ENCODE data around the gene PSMB3. TPM values are rescaled to one million over a fixed set of nuclear protein-coding genes. Genes with fewer than 3 reads are reported as not detected.
A peak's percentile ranks its signal among the peaks of the same experiment; 100 is the strongest.
"Not testable (repeated sequence)": the region's sequence is repeated elsewhere in the genome, so short reads cannot be mapped to it uniquely, and the experiment has no call there.

PSMB3 gene
- total RNA-seq, 1 donor from 2014 or later = 156 TPM

DNA sequence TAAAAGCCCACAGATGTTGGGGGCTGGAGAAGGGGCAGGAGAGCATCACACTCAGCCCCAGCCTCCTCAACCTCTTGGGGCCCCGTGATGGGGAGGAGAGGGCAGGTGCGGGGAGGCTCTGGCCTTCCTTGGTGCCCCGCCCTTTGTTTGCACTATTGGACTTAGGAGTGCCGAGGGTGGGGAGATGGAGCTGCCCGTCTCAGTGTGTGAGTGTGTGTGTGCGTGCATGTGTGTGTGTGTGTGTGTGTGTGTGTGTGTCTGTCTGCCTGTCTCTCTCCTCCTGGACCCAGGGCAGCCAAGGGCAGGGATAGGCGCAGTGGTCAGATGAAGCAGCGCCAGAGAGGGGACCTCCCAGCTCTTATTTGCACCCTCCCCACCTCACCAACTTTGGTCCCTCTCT lies 26.4 kb upstream of the PSMB3 start:
- H3K9ac ChIP-seq (ENCODE audit: low read depth in 1 of 3, low read length in 3 of 3); H3K27me3 ChIP-seq (ENCODE audit: control insufficient read depth in 3 of 3, insufficient read depth in 3 of 3, low read length in 3 of 3); H3K27ac ChIP-seq (ENCODE audit: low read depth, low read length); H3K4me3 ChIP-seq (ENCODE audit: low read length in 3 of 3); H3K9me3 ChIP-seq (ENCODE audit: control insufficient read depth in 3 of 3, low read length in 3 of 3): not testable (repeated sequence)
- Histone ChIP-seq H3K36me3 (ENCODE audit: control insufficient read depth in 3 of 3, insufficient read depth in 3 of 3, low read length in 3 of 3) (peaks cover 19 to 24% (median 23%) of the 10 kb centered on the region in 3 donors), H3K4me1 (ENCODE audit: control insufficient read depth in 3 of 3, insufficient read depth in 3 of 3, low read length in 3 of 3) (peaks cover 7 to 24% (median 8%) of the 10 kb centered on the region in 3 donors)

DNA sequence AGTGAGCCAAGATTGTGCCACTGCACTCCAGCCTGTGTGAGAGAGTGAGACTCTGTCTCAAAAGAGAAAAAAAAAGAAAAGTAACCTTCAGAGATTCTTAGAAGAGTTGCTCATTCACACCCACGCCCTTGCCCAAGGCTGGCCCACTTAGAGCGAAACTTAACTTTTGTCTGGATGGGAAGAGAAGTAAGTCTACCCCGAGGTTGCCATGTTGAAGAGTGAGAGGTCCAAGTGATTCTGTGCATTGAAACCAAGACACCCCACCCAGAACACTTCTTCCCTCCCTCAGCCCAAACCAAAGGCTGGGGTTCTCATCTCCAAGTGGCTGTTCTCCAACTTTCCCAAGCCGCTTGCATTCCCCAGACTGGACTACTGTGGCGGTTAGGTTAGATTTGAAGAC lies 24.8 kb upstream of the PSMB3 start:
- Histone ChIP-seq H3K27ac (ENCODE audit: low read depth, low read length) (no peak overlapping the region), H3K36me3 (ENCODE audit: control insufficient read depth in 3 of 3, insufficient read depth in 3 of 3, low read length in 3 of 3) (peaks cover 11 to 17% (median 17%) of the 10 kb centered on the region in 3 donors), H3K9ac (ENCODE audit: low read depth in 1 of 3, low read length in 3 of 3) (no peak overlapping the region), H3K4me3 (ENCODE audit: low read length in 3 of 3) (no peak overlapping the region), H3K4me1 (ENCODE audit: control insufficient read depth in 3 of 3, insufficient read depth in 3 of 3, low read length in 3 of 3) (peaks cover 15 to 39% (median 22%) of the 10 kb centered on the region in 3 donors), H3K9me3 (ENCODE audit: control insufficient read depth in 3 of 3, low read length in 3 of 3) (no peaks in the 10 kb centered on the region), H3K27me3 (ENCODE audit: control insufficient read depth in 3 of 3, insufficient read depth in 3 of 3, low read length in 3 of 3) (no peaks in the 10 kb centered on the region)

DNA sequence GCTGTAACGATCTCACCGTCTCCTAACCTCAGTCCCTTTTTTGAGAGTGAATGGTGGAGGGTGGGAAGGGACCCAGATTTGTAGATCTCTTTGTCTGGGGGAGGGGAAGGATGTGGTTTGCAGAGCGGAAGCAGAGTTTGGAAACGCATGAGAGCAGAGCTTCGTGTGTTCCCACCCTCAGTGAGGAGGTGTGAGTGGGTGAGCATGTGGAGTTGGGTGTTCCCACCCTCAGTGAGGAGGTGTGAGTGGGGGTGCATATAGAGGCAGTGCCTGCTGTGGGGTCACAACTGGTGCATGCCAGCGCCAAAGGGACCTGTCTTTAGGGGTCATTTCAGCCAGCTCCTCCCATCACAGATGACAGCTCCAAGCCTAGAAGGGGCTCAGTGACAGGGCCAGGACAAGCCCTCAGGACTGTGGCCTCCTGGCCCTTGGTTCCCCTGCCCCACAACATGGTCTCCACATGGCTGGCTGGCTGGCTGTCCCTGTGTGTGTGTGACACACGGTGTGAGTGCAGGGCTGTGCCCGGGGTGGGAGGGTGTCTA lies 24.2 kb upstream of the PSMB3 start:
- Histone ChIP-seq H3K4me1 (ENCODE audit: control insufficient read depth in 3 of 3, insufficient read depth in 3 of 3, low read length in 3 of 3) (peaks cover 15 to 40% (median 22%) of the 10 kb centered on the region in 3 donors), H3K27ac (ENCODE audit: low read depth, low read length) (no peak overlapping the region), H3K9ac (ENCODE audit: low read depth in 1 of 3, low read length in 3 of 3) (no peak overlapping the region), H3K4me3 (ENCODE audit: low read length in 3 of 3) (no peak overlapping the region), H3K36me3 (ENCODE audit: control insufficient read depth in 3 of 3, insufficient read depth in 3 of 3, low read length in 3 of 3) (peaks cover 9 to 19% (median 16%) of the 10 kb centered on the region in 3 donors), H3K27me3 (ENCODE audit: control insufficient read depth in 3 of 3, insufficient read depth in 3 of 3, low read length in 3 of 3) (no peaks in the 10 kb centered on the region), H3K9me3 (ENCODE audit: control insufficient read depth in 3 of 3, low read length in 3 of 3) (no peaks in the 10 kb centered on the region)

DNA sequence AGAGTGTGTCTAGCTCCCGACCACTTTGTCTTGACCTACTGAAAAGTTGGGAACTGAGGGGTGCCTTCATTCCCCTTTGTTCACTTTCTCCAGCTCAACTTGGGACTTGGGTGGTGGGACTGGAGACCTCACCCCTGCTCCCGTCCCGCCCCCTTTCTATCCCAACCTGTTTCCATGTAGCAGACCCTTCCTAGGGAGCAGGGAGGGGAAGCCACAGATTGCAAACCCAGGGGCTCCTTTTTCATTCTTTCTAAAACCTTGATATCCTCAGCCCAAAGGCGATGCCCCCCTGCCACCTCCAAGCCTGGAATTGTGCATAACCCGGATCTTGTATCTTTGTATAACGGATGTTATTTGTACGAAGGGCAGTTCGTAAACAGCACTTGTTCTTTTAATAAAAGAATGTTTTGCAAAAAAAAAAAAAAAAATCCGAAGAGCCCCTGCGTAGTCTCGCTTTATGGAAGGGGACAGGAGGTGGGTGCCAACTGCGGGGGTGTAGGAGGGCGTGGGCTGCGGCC lies 23.1 kb upstream of the PSMB3 start:
- H3K4me3 ChIP-seq (ENCODE audit: low read length in 3 of 3) = peak overlapping the region; percentile 63 to 77 (median 75)
- H3K9me3 ChIP-seq (ENCODE audit: control insufficient read depth in 3 of 3, low read length in 3 of 3) = no peaks in the 10 kb centered on the region
- H3K36me3 ChIP-seq (ENCODE audit: control insufficient read depth in 3 of 3, insufficient read depth in 3 of 3, low read length in 3 of 3) = peaks cover 19 to 24% (median 23%) of the 10 kb centered on the region in 3 donors
- peak overlapping the region; percentile 70 to 87 (median 76) for H3K9ac ChIP-seq (ENCODE audit: low read depth in 1 of 3, low read length in 3 of 3)
- H3K27ac ChIP-seq (ENCODE audit: low read depth, low read length) = peak overlapping the region; percentile 56
- H3K4me1 ChIP-seq (ENCODE audit: control insufficient read depth in 3 of 3, insufficient read depth in 3 of 3, low read length in 3 of 3) = peaks cover 15 to 40% (median 23%) of the 10 kb centered on the region in 3 donors
- no peaks in the 10 kb centered on the region for H3K27me3 ChIP-seq (ENCODE audit: control insufficient read depth in 3 of 3, insufficient read depth in 3 of 3, low read length in 3 of 3)

DNA sequence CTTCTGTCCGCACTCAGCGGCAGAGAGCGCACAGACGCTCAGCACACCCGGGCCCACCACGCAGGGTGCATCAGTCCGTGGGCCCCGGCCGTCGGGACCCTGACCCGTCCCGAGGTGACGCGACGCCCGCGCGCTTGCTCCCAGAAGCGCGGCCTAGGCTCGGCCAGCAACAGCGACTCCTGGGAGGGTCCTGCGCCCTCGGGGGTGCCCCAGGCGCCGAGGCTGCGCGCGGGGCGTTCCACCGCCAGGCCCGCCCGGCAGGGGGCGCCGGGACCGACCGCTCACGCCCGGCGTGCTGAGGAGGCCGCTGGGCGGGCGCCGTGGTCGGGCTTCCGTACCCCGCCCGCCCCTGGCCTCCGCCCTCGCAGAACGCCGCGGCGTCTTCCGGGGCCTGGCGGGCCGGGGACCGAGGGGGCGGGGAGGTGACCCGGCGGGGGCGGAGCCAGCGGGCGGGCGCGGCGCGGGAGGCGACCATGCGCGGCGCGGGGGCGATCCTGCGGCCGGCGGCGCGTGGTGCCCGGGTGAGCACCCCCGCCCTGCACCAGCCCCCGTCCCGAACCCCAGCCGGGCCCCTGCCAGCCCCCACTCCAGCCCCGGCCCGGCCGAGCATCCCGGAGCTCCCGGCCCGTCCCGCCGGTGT lies 22.5 kb upstream of the PSMB3 start, which contains the start of gene CISD3:
CISD3 (plus strand) TSS at position 456 of the 640 bp plus-strand sequence; CDS start at position 474, 18 bp downstream.
- Histone ChIP-seq H3K9ac (ENCODE audit: low read depth in 1 of 3, low read length in 3 of 3) (peak within 1 kb of the TSS; percentile 80 to 89 (median 88)), H3K4me1 (ENCODE audit: control insufficient read depth in 3 of 3, insufficient read depth in 3 of 3, low read length in 3 of 3) (peaks cover 15 to 40% (median 24%) of the 10 kb centered on the region in 3 donors), H3K27me3 (ENCODE audit: control insufficient read depth in 3 of 3, insufficient read depth in 3 of 3, low read length in 3 of 3) (no peaks in the 10 kb centered on the region)

DNA sequence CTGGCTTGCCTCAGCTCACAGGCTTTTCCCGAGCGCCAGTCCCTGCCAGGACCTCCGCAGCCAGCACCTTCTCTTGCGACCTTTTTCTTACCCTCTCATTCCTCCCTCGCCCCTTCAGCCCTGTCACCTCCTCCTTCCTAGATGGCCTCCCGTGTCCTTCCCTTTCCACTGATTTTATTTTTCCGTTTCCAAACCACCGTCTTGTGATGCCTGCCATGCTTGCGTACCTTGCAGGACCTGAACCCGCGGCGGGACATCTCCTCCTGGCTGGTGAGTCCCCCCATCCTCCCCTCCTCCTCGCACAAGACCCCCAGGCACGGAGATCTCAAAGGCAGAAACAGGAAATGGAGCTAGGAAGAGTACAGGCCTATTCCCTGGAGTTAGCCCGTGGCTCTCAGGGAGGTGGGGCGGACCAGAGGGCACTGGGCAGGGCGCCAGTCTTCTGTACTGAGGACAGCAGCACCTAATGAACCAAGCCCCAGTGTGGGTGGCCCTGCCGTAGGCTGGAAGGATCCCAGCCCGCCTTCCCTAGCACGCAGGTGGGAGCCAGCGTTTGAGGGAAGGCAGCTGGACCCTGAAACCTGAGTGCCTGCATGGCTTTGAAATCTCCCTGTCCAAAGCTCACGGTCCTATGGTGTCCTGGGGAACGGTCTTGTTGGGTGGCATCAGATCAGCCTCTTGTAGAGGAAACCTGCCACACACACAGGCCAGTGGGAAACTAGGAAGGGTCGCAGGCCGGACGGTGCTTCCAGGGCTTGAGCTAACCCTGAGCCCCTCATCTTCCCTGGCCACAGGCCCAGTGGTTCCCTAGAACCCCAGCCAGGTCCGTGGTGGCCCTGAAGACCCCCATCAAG lies 21.8 kb upstream of the PSMB3 start:
- no peaks in the 10 kb centered on the region for H3K27me3 ChIP-seq (ENCODE audit: control insufficient read depth in 3 of 3, insufficient read depth in 3 of 3, low read length in 3 of 3)
- H3K36me3 ChIP-seq (ENCODE audit: control insufficient read depth in 3 of 3, insufficient read depth in 3 of 3, low read length in 3 of 3) = peaks cover 13 to 20% (median 19%) of the 10 kb centered on the region in 3 donors
- peak overlapping the region; percentile 80 to 89 (median 88) for H3K9ac ChIP-seq (ENCODE audit: low read depth in 1 of 3, low read length in 3 of 3)
- peaks cover 22 to 47% (median 31%) of the 10 kb centered on the region in 3 donors for H3K4me1 ChIP-seq (ENCODE audit: control insufficient read depth in 3 of 3, insufficient read depth in 3 of 3, low read length in 3 of 3)
- H3K27ac ChIP-seq (ENCODE audit: low read depth, low read length) = peak overlapping the region; percentile 68
- H3K9me3 ChIP-seq (ENCODE audit: control insufficient read depth in 3 of 3, low read length in 3 of 3) = no peaks in the 10 kb centered on the region
- H3K4me3 ChIP-seq (ENCODE audit: low read length in 3 of 3) = peak overlapping the region; percentile 84 to 93 (median 89)

More for the DNA sequence above, 22.5 kb upstream of the PSMB3 start, which contains the start of gene CISD3:
- H3K4me3 ChIP-seq (ENCODE audit: low read length in 3 of 3) = peak within 1 kb of the TSS; percentile 84 to 93 (median 89)
- H3K27ac ChIP-seq (ENCODE audit: low read depth, low read length) = peak within 1 kb of the TSS; percentile 68
- peaks cover 16 to 19% (median 19%) of the 10 kb centered on the region in 3 donors for H3K36me3 ChIP-seq (ENCODE audit: control insufficient read depth in 3 of 3, insufficient read depth in 3 of 3, low read length in 3 of 3)
- H3K9me3 ChIP-seq (ENCODE audit: control insufficient read depth in 3 of 3, low read length in 3 of 3) = no peaks in the 10 kb centered on the region

DNA sequence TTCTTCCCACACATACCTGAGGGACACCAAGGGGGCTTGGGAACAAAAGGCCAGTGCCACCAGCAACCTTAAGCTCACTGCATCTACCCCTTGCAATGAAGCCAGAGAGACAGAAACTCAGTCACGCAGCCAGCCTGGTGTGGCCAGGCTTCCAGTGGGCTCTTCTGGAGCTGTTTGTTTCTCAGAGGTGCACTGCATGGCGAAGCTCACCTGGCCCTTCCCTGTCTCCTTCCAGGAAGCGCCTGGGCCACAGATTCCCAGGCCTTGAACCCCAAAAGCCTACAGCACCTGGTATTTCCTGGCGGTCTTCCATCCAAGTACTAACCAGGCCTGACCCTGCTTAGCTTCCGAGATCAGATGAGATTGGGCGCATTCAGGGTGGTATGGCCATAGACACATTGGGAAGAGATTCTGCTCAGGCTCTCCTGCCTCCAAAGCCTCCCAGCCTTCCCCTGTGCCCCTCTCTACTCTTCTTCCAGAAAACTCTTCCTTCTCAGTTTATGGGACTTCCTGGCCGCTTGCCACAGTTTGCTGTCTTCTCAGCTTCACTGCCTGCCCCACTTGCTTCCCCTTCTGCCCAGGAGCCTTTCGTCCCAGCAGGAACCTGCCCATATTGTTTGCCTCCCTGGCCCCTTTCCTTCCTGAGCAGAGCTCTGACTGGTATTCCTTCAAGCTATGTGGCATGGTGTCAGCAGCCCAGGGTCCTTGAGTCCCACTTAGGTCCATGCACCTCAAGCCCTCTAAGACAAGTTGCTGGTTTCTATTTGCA lies 20.8 kb upstream of the PSMB3 start:
- Histone ChIP-seq H3K4me1 (ENCODE audit: control insufficient read depth in 3 of 3, insufficient read depth in 3 of 3, low read length in 3 of 3) (peaks cover 24 to 51% (median 35%) of the 10 kb centered on the region in 3 donors), H3K36me3 (ENCODE audit: control insufficient read depth in 3 of 3, insufficient read depth in 3 of 3, low read length in 3 of 3) (peaks cover 13 to 21% (median 20%) of the 10 kb centered on the region in 3 donors), H3K27me3 (ENCODE audit: control insufficient read depth in 3 of 3, insufficient read depth in 3 of 3, low read length in 3 of 3) (no peaks in the 10 kb centered on the region), H3K27ac (ENCODE audit: low read depth, low read length) (peak overlapping the region; percentile 68), H3K9me3 (ENCODE audit: control insufficient read depth in 3 of 3, low read length in 3 of 3) (no peaks in the 10 kb centered on the region), H3K4me3 (ENCODE audit: low read length in 3 of 3) (peak overlapping the region; percentile 84 to 93 (median 89)), H3K9ac (ENCODE audit: low read depth in 1 of 3, low read length in 3 of 3) (peak overlapping the region in 1 of 3 donors; percentile 88)

DNA sequence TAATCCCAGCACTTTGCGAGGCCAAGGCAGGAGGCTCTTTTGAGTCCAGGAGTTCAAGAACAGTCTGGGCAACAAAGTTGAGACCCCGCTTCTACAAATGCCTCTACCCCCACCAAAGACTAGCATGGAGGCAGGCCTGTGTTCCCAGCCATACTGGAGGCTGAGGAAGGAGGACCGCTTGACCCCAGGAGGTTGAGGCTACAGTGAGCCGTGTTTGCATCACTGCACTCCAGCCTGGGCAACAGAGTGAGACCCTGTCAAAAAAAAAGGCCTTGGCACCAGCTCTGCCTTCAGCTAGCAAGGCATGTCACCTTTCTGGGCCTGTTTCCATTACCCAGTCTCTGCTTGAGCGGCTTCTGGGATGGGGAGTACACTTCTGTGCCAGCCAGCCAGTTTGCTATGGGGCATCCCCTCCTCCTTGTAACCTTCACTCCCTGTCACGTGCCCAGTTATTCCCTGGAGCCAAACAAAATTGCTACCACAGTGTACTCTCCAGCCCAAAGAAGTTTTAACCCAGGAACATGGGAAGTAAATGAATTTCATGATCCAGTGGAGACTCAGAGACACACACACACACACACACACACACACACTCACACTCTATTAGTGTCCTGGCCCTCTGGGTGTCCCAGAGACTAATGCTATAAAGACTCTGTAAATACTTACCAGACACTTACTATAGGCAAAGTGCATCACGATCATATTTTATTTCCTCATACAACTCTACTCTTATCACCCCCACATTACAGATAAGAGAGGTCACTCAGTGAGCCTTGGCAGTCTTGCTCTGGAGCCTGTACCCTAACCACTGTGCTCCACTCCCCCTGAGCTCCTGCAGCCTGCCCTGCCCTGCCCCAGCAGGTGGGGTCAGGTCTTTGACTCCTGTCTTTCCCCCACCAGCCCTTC lies 19.9 kb upstream of the PSMB3 start:
- H3K27ac ChIP-seq (ENCODE audit: low read depth, low read length) = no peak overlapping the region
- peaks cover 24 to 51% (median 35%) of the 10 kb centered on the region in 3 donors for H3K4me1 ChIP-seq (ENCODE audit: control insufficient read depth in 3 of 3, insufficient read depth in 3 of 3, low read length in 3 of 3)
- H3K36me3 ChIP-seq (ENCODE audit: control insufficient read depth in 3 of 3, insufficient read depth in 3 of 3, low read length in 3 of 3) = peaks cover 13 to 22% (median 21%) of the 10 kb centered on the region in 3 donors

More for the DNA sequence above, 19.9 kb upstream of the PSMB3 start:
- H3K9me3 ChIP-seq (ENCODE audit: control insufficient read depth in 3 of 3, low read length in 3 of 3) = no peaks in the 10 kb centered on the region
- H3K9ac ChIP-seq (ENCODE audit: low read depth in 1 of 3, low read length in 3 of 3) = peak overlapping the region in 1 of 3 donors; percentile 8
- no peak overlapping the region for H3K4me3 ChIP-seq (ENCODE audit: low read length in 3 of 3)
- no peaks in the 10 kb centered on the region for H3K27me3 ChIP-seq (ENCODE audit: control insufficient read depth in 3 of 3, insufficient read depth in 3 of 3, low read length in 3 of 3)

All from skeletal muscle tissue (tissue), 4 donors.